NCI-H1417 (cell line): Measurements from ENCODE around the gene THUMPD3.

Source experiments
- DNase-seq, 3 experiments: peaks; one replicate each; lab custom pipeline; 2025; lab: John Stamatoyannopoulos, UW

Gene THUMPD3

GRCh38 chr3:9361691-9362388 lies 1.0 kb upstream of the THUMPD3 start:
- no peak for DNase-seq

DNA sequence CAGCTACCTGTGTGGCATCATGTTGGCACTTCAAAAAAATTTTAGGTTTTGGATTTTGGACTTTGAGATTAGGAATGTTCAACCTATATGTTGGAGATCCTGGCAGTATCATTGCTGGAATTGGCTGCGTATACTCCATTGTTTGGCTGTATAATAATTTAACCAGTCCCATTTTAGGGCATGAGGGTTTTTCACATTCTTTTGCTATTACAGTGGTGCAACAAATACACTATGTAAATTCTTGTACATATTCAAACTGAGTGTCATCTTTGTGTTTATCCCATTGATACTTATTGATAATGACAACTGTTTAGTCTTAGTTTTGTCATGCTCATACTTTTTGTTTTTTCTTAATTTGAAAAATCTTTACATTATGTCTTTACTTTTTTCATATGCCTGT lies 6.7 kb downstream of the THUMPD3 start:
- DNase-seq, result no peak

- DNase-seq, result no peak
These were observed 10.6 kb downstream of the THUMPD3 start for GRCh38 chr3:9373465-9373864.

DNA sequence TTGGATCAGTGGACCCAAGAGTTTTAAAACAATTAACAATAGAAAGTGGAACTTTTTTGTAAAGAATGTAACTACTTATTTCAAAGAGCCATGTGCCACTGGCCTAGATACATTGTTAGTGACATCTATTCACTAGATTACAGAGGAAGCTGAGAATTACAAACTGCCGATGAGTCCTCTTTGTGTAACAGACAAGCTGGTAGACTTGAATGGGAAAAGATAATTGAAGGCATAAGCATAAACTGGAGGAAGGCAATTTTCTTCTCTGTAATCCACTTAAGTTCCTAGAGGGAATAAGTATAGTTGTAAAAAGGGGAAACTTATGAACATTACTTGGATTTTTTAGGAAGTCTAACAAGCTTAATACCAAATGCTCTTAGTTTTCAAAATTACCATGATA lies 15.1 kb downstream of the THUMPD3 start:
- no peak for DNase-seq

GRCh38 chr3:9379327-9379726 lies 16.5 kb downstream of the THUMPD3 start:
- no peak for DNase-seq

DNA sequence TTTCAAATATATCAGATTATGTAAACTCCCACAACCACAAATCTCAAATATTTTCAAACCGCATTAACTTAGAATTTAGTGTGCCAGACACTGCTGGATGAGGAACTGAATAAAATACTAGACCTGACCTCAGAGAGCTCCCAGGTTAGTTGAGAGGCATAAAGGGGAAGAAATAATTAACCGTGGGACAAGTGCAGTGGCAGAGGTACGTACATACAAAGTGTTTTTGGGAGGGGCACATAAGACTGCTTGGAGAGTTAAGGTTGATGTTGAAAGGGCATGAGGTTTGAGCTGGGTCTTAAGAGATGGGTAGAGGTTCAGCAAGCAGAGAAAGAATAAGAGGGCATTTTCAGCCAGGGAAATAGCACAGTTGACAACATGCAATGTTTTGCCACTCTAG lies 17.2 kb downstream of the THUMPD3 start:
- DNase-seq, result no peak

- DNase-seq, result no peak
These were observed 21.4 kb downstream of the THUMPD3 start for GRCh38 chr3:9384141-9384828.

DNA sequence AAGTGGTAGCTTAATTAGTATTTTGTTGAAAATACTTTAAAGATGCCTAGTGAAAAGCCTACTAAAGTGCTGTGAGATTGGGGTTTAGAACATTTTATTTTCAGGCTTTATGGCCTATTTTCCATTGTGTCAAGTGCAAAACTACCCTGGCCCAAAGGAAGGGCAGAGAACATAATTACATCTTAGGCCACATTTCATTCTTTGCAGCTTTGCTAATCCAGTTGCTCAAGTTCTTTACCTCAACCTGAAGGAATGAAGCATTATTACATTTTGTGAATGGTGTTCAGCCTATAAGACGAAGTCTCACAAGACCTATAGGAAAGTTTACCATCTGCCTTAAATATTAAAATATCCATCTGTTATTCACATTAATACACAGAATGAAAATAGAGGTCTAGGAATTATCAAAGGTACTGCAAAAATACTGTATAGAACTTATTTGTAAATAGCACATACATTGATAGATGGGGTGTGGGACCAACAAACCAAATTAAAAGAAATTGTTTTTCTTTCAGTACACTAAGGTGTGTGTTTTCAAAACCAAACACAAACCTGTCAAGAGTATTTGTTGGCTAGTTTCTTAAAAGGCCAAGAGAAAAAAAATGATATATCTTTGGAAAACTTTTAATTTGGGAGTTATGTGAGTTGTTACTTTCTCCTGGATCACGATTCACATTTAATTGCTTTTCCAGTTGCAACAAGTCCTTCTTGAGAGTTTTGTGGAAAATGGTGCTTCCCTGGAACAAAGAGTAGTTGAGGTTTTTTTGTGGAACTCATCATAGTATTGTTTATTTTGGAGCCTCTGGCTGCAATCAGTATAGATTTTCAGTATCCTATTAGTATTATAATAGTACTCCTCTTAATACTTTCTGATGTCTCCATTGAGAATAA lies 22.6 kb downstream of the THUMPD3 start:
- peak in 1 of 3 experiments; percentile 8 for DNase-seq

DNA sequence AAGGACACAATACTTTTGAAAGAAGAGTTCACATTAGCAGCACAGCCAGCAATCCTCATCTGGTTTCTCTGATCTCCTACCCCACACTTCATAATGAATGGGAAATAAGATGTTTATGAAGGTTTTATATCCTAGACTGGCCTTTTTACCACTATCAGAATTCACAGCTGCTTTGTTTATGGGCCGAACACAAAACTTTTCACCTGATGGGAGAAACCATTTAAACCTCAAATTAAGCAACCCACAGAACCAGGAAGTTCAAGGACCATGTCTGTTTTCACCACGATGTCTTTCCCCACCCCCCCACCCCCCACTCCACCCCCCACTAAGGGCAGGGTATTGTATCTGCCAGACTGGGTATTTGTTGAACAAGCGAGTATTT lies 23.2 kb downstream of the THUMPD3 start:
- DNase-seq, result no peak

DNA sequence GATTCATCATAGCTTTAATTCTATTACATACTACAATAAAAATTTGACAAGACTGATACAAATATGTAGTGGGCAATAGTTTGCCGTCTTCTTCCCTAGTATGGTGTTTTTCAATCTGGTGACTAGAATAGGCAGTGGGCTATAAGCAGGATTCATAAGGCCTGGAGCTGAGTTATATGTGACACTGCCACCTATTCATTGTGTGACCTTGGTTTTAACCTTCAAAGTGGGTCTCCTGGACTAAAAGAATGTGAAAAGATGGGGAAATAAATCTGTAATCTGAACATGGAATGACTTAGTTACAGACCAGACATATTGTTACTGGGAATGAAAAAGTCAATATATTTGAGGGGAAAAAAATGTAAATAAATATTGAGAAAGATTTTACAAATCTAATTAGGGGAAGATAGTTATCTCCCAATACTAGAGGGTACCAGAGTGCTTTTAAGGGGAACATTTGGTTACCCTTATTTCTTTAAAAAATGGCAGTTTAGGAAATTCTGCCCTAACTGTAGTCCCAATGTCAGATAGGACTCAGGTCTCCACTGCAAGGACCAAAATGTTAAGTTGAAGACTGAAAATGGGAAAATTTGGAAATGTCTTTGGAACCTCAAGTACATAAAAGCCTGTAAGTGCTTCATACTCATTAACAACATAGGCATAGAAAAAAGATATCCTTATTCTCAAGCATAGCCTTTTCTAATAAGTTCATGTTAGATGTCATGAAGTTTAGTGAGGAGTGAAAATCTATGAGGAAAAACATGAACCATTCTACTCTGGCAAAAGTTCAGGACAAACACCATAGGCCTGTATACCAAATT lies 23.9 kb downstream of the THUMPD3 start:
- no peak for DNase-seq

GRCh38 chr3:9387322-9387655 lies 24.4 kb downstream of the THUMPD3 start:
- DNase-seq, result no peak

DNA sequence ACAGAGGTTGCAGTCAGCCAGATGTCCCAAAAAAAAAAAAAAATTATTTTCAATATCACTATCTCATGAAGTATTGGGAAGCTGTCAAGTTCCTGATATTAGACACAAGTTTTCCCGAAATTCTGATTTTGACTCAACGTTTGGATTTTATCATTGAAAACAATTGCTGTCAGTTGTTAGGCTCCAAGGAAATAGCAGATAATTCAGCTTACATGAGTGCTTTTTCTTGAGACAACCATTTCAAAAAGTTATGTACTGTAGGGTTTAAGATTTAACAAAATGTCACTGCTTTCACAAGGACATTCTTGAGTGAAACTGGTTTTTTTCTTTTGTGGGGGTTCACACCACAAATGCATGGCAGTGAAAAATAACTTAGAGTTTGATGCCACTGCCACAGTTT lies 25.3 kb downstream of the THUMPD3 start:
- DNase-seq, result no peak

GRCh38 chr3:9388562-9389272 lies 25.9 kb downstream of the THUMPD3 start:
- no peak for DNase-seq

GRCh38 chr3:9390265-9390888 lies 27.5 kb downstream of the THUMPD3 start:
- no peak for DNase-seq

- DNase-seq, result no peak
These were observed 29.2 kb downstream of the THUMPD3 start for GRCh38 chr3:9392041-9392440.

DNA sequence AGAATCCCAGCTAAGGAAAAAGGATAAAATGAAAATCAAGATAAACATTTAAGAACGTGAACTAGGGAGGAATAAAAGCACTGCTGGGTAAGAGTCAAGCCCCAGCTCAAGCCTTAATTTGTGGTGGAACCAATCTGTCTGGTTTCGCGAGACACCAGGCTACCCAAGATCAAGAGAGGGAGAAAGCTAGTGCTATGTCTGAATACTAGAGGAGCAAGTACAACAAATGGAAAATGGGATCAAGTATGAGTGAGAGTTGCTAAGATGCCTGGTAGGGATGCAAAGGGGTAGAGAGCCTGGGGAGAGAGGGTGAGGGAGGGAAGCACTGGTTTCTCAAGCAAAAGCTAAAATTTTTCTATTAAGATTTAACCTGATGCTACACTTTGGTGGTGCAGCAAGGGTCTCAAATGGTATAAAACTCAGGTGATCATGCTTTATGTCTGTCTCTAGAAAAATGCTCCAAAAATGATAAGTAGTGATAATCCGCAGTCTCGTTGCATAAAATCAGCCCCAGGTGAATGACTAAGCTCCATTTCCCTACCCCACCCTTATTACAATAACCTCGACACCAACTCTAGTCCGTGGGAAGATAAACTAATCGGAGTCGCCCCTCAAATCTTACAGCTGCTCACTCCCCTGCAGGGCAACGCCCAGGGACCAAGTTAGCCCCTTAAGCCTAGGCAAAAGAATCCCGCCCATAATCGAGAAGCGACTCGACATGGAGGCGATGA lies 32.9 kb downstream of the THUMPD3 start:
- DNase-seq, result no peak

- DNase-seq, result peak in 2 of 3 experiments; percentile 88 to 93
These were observed 33.4 kb downstream of the THUMPD3 start for GRCh38 chr3:9396301-9396631.

DNA sequence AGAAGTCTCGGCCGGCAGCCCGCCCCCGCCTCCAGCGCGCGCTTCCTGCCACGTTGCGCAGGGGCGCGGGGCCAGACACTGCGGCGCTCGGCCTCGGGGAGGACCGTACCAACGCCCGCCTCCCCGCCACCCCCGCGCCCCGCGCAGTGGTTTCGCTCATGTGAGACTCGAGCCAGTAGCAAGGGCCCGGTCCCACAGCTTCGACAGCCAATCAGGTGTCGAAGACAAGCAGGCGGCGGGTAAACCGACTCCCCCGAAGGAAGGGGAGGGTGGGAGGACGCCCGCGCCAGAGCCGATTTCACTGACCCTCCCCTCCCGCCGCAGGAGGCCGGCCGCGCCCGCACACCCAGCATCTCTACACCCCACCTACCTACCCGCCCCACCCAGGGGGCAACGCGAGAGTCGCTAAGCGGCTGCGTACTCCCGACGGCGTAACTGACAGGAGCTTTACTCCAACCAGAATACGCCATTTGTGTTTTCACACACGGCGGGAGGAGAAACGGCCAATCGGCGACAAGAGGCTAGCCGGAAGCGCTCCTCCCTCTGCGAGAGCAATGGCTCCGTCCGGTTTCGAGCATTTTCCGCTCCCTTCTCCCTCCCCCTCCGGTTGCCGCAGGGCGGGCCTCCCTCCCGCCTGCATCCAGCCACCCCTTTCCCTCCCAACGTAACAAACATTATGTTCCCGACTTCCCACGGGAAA lies 33.9 kb downstream of the THUMPD3 start:
- DNase-seq, result peak; percentile 95 to 98 (median 98)

- peak; percentile 89 to 95 (median 89) for DNase-seq
These were observed 34.6 kb downstream of the THUMPD3 start, which contains the start of gene SETD5 for GRCh38 chr3:9397332-9397905. SETD5 (plus strand) TSS chr3:9397615; CDS start chr3:9428939, 31,324 bp downstream.
